T-cell (primary cell): ENCODE results near the gene DFFA. TPM values are rescaled to one million over a fixed set of nuclear protein-coding genes. Genes with fewer than 3 reads are reported as not detected.
"Not testable (repeated sequence)": the region's sequence is repeated elsewhere in the genome, so short reads cannot be mapped to it uniquely, and the experiment has no call there.

ENCODE experiments used
- ATAC-seq, 4 experiments: fragments of 200-7000 bp in 3 of 4; fragments of 150-1000 bp in 1 of 4; cut with Tn5 transposase; replicated peaks in 1 of 4; 1 replicate in 3 of 4; 2 replicates in 1 of 4; pipeline ENCODE4 v1.10.0; 2021; ENCODE audit warnings: moderate library complexity in 3 of 4, mild to moderate bottlenecking in 2 of 4, moderate number of reproducible peaks in 1 of 4
- CTCF ChIA-PET, 2 donors: fragments of 300-600 bp; sonication (Branson Sonifier 250); formaldehyde crosslinking; loops; one replicate each; lab custom pipeline; 2022; ENCODE audit warnings: antibody characterized with exemption in 2 of 2; lab: Charles Lee
- POLR2A ChIA-PET, 2 donors: fragments of 300-600 bp; sonication (Branson Sonifier 250); formaldehyde crosslinking; loops; one replicate each; lab custom pipeline; 2022; ENCODE audit warnings: antibody characterized with exemption in 2 of 2; lab: Charles Lee
- DNase-seq, 35 experiments: peaks; one replicate each; pipeline versions ENCODE4 v3.0.0 to v3.0.0-alpha.2; 2013 to 2023
- H3K27ac ChIP-seq: one replicate; pipeline ENCODE4 v1.5.1; 2013; ENCODE audit warnings: low read length
- H3K27me3 ChIP-seq, 2 experiments: replicated peaks in 1 of 2; 1 replicate in 1 of 2; 2 replicates in 1 of 2; pipeline versions ENCODE4 v1.6.1 to v1.7.0; 2013; ENCODE audit warnings: low read length in 1 of 2, mixed read lengths in 1 of 2; ENCODE audit not compliant: control insufficient read depth in 2 of 2, insufficient read depth in 2 of 2; ENCODE audit errors: extremely low read depth in 1 of 2
- H3K36me3 ChIP-seq, 2 donors: 1 replicate in 1 of 2; 2 replicates in 1 of 2; pipeline versions ENCODE4 v1.6.1 to v1.7.0; 2013; ENCODE audit warnings: low read length in 1 of 2; ENCODE audit not compliant: control insufficient read depth in 2 of 2, insufficient read depth in 1 of 2; ENCODE audit errors: extremely low read depth in 1 of 2
- H3K4me1 ChIP-seq, 2 experiments: 1 replicate in 1 of 2; 2 replicates in 1 of 2; pipeline versions ENCODE4 v1.6.1 to v1.7.0; 2013; ENCODE audit warnings: low read length in 2 of 2, mixed read lengths in 1 of 2; ENCODE audit not compliant: insufficient read depth in 2 of 2, control insufficient read depth in 1 of 2; ENCODE audit errors: extremely low read depth in 1 of 2
- H3K4me3 ChIP-seq, 2 donors: 1 replicate in 1 of 2; 2 replicates in 1 of 2; pipeline versions ENCODE4 v1.5.1 to v1.7.0; 2013; ENCODE audit warnings: mild to moderate bottlenecking in 2 of 2, low read length in 1 of 2, moderate library complexity in 1 of 2; ENCODE audit not compliant: control insufficient read depth in 1 of 2; ENCODE audit errors: extremely low read depth in 1 of 2
- H3K9me3 ChIP-seq: 2 replicates; pipeline ENCODE4 v1.7.0; 2013
- H3K27ac Mint-ChIP-seq, 2 donors: one replicate each; pipeline ENCODE4 v1.8.0; 2020 to 2021; ENCODE audit warnings: mild to moderate bottlenecking in 2 of 2, mixed read lengths in 2 of 2
- H3K27me3 Mint-ChIP-seq, 2 donors: one replicate each; pipeline ENCODE4 v1.8.0; 2021 to 2022; ENCODE audit warnings: mixed read lengths in 2 of 2
- H3K36me3 Mint-ChIP-seq: one replicate; pipeline ENCODE4 v1.8.0; 2021; ENCODE audit warnings: mixed read lengths
- H3K4me1 Mint-ChIP-seq, 3 donors: one replicate each; pipeline ENCODE4 v1.8.0; 2020 to 2022; ENCODE audit warnings: mixed read lengths in 3 of 3, mild to moderate bottlenecking in 1 of 3
- H3K4me3 Mint-ChIP-seq, 3 donors: one replicate each; pipeline ENCODE4 v1.8.0; 2020 to 2022; ENCODE audit warnings: mild to moderate bottlenecking in 3 of 3, mixed read lengths in 3 of 3, moderate library complexity in 3 of 3
- H3K9me3 Mint-ChIP-seq, 3 donors: one replicate each; pipeline ENCODE4 v1.8.0; 2020 to 2022; ENCODE audit warnings: mixed read lengths in 3 of 3
- WGBS: methylation state at CpG from one replicate; pipeline ENCODE4 v1.1.5; 2013; ENCODE audit warnings: missing lambda C conversion rate; ENCODE audit not compliant: insufficient coverage; 5-methylcytosine and 5-hydroxymethylcytosine counted together
- total RNA-seq, 35 experiments: library from RNA in 6 of 35; stranded (reverse) in 6 of 35; fragments of 120-200 nt in 1 of 35; gene quantifications; one replicate each; pipeline versions ENCODE4 v1.2.1 to v1.2.4 and lab custom pipeline; 2013 to 2026

DFFA gene
- total RNA-seq, 5 donors from 2014 or later (not counting 1 experiment from before 2014, with no cell fraction given) = 19.3 to 32.9 (median 26.0) TPM

DNA sequence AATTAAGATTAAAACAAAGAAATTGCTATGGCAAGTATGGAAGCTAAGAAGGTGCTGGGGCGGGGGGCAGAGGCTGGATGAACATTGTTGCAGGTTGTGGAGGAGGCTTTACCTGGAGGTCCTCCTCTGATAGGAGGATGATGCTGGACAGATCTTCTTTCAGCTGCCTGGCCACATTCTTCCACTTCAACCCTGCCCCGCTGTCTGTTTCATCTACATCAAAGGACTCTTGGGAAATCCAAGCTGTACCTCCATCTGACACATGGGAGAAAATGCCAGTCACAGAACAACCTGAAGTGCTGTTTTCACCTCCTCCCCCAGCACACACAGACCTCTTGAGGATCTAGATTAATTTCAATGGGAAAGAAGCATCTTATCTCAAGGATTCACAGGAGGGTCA lies 5.3 kb downstream of the DFFA start:
- no peak overlapping the region for H3K27ac Mint-ChIP-seq
- no peaks in the 10 kb centered on the region for H3K27me3 Mint-ChIP-seq
- 75% methylated on average over 1 of the region's 2 CpGs for WGBS
- ChIA-PET POLR2A (interaction anchor here in 1 of 2 donors (0.7 kb wide), 1 partner anchor 302 kb away, joined by 5 read pairs; no protein-coding TSS in a partner anchor), CTCF (interaction anchor here in 1 of 2 donors (0.7 kb wide), 1 partner anchor 395 kb away, joined by 3 read pairs; no protein-coding TSS in a partner anchor)
- ATAC-seq (no peak), DNase-seq (no peak)
- H3K4me1 Mint-ChIP-seq = peaks cover 10 to 15% (median 10%) of the 10 kb centered on the region in 3 donors
- Histone ChIP-seq H3K27me3 (no peaks in the 10 kb centered on the region), H3K4me1 (peaks cover 2 to 10% of the 10 kb centered on the region in 2 experiments), H3K27ac (no peak overlapping the region), H3K9me3 (no peaks in the 10 kb centered on the region), H3K36me3 (peaks cover 11 to 53% of the 10 kb centered on the region in 2 donors), H3K4me3 (no peak overlapping the region)
- no peak overlapping the region for H3K4me3 Mint-ChIP-seq
- peaks cover 38% of the 10 kb centered on the region for H3K36me3 Mint-ChIP-seq
- no peaks in the 10 kb centered on the region for H3K9me3 Mint-ChIP-seq

DNA sequence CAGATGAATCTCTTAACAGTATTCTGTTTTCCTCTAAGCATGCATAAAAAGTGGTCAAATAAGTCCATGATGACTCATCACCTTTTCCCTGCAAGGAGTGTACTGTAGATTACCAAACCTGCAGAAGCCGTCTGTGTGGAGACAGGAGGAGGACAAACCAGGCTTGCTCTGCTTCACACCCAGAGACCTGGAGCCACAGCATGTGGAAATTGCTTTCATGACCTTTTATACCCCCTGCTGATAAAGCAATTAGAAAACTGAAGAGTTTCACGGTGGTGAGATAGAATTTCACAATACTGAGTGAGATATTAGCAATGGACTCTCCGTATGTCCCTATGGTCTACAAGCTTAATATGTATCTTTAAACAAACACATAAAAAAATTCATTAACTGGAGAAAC lies 13.1 kb downstream of the DFFA start:
- ChIA-PET CTCF (no interaction called here), POLR2A (no interaction called here)
- no peaks in the 10 kb centered on the region for H3K27me3 Mint-ChIP-seq
- H3K36me3 ChIP-seq = peaks cover 0 to 24% of the 10 kb centered on the region in 2 donors
- no peak overlapping the region for H3K27ac ChIP-seq
- H3K9me3 ChIP-seq = no peaks in the 10 kb centered on the region
- H3K36me3 Mint-ChIP-seq = peaks cover 25% of the 10 kb centered on the region
- H3K4me3 Mint-ChIP-seq = no peak overlapping the region
- no CpG with 5 or more reads among the region's 3 CpGs for WGBS
- H3K4me1 ChIP-seq = peaks cover 0 to 6% of the 10 kb centered on the region in 2 experiments
- no peak overlapping the region for H3K4me3 ChIP-seq
- peaks cover 0 to 11% (median 10%) of the 10 kb centered on the region in 3 donors for H3K4me1 Mint-ChIP-seq
- H3K27ac Mint-ChIP-seq = peak overlapping the region in 1 of 2 donors; percentile 22
- no peak for DNase-seq
- H3K9me3 Mint-ChIP-seq = no peaks in the 10 kb centered on the region
- no peak for ATAC-seq
- H3K27me3 ChIP-seq = no peaks in the 10 kb centered on the region

- DNase-seq = no peak
- Mint-ChIP-seq H3K4me1 (peaks cover 0 to 11% (median 10%) of the 10 kb centered on the region in 3 donors), H3K27me3 (no peaks in the 10 kb centered on the region), H3K4me3 (no peak overlapping the region), H3K36me3 (peaks cover 15% of the 10 kb centered on the region), H3K9me3 (no peaks in the 10 kb centered on the region), H3K27ac (peak overlapping the region in 1 of 2 donors; percentile 17)
- POLR2A ChIA-PET = interaction anchor here in 1 of 2 donors (0.6 kb wide), 1 partner anchor 38 kb away, joined by 4 read pairs; no protein-coding TSS in a partner anchor
- Histone ChIP-seq H3K4me1 (peaks cover 0 to 6% of the 10 kb centered on the region in 2 experiments), H3K9me3 (no peaks in the 10 kb centered on the region), H3K4me3 (no peak overlapping the region), H3K27ac (no peak overlapping the region), H3K27me3 (no peaks in the 10 kb centered on the region), H3K36me3 (peaks cover 0 to 17% of the 10 kb centered on the region in 2 donors)
- CTCF ChIA-PET = no interaction called here
- WGBS = 95% methylated on average over 9 of the region's 9 CpGs
- ATAC-seq = no peak
Measured at GRCh38 chr1:10457875-10458274, 14.5 kb downstream of the DFFA start.

DNA sequence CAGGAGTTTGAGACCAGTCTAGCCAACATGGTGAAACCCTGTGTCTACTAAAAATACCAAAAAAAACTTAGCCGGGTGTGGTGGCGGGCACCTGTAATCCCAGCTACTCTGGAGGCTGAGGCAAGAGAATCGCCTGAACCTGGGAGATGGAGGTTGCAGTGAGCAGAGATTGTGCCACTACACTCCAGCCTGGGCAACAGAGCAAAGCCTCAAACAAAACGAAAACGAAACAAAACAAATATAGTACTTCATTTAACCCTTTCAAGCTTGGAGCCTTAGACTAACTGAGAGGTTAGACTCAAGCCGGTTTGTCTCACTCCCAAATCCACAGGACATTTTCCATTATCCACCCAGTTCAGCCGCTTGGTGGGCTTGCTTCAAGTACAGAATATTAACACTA lies 14.9 kb downstream of the DFFA start:
- H3K9me3 Mint-ChIP-seq, H3K4me1 ChIP-seq, H3K27ac ChIP-seq, H3K27me3 ChIP-seq, CTCF ChIA-PET, POLR2A ChIA-PET, H3K9me3 ChIP-seq, H3K4me3 Mint-ChIP-seq, H3K4me3 ChIP-seq, H3K27me3 Mint-ChIP-seq, ATAC-seq, DNase-seq: not testable (repeated sequence)
- WGBS = 67% methylated on average over 1 of the region's 7 CpGs
- peaks cover 11% of the 10 kb centered on the region for H3K36me3 Mint-ChIP-seq
- peaks cover 0 to 13% of the 10 kb centered on the region in 2 donors for H3K36me3 ChIP-seq
- peak overlapping the region in 1 of 2 donors; percentile 34 for H3K27ac Mint-ChIP-seq
- peaks cover 0 to 11% (median 10%) of the 10 kb centered on the region in 3 donors for H3K4me1 Mint-ChIP-seq

GRCh38 chr1:10456661-10457060 lies 15.7 kb downstream of the DFFA start:
- no CpG with 5 or more reads among the region's 7 CpGs for WGBS

GRCh38 chr1:10456048-10456447 lies 16.3 kb downstream of the DFFA start:
- H3K4me1 Mint-ChIP-seq = peaks cover 0 to 11% (median 10%) of the 10 kb centered on the region in 3 donors
- ChIA-PET CTCF (interaction anchor here (0.6 to 1.3 kb wide), 4 partner anchors 26 to 549 kb away, joined by 3 to 5 read pairs (median 4); partner anchors contain the start of gene CENPS (in 1 of the 2)), POLR2A (interaction anchor here in 1 of 2 donors (0.6 kb wide), 2 partner anchors 236 to 486 kb away, joined by 6 to 7 read pairs; no protein-coding TSS in a partner anchor)
- H3K4me3 ChIP-seq = no peak overlapping the region
- no peak for DNase-seq
- H3K9me3 Mint-ChIP-seq = no peaks in the 10 kb centered on the region
- H3K4me3 Mint-ChIP-seq = no peak overlapping the region
- H3K27ac Mint-ChIP-seq = no peak overlapping the region
- no peaks in the 10 kb centered on the region for H3K9me3 ChIP-seq
- no peaks in the 10 kb centered on the region for H3K27me3 ChIP-seq
- no peak for ATAC-seq
- no peaks in the 10 kb centered on the region for H3K27me3 Mint-ChIP-seq
- H3K36me3 ChIP-seq = peaks cover 0 to 4% of the 10 kb centered on the region in 2 donors
- 72% methylated on average over 2 of the region's 5 CpGs for whole genome bisulfite sequencing
- H3K36me3 Mint-ChIP-seq = peaks cover 4% of the 10 kb centered on the region
- H3K27ac ChIP-seq = no peak overlapping the region
- H3K4me1 ChIP-seq = peaks cover 0 to 6% of the 10 kb centered on the region in 2 experiments

More at GRCh38 chr1:10456661-10457060, 15.7 kb downstream of the DFFA start:
- ATAC-seq (no peak), DNase-seq (no peak)
- Mint-ChIP-seq H3K9me3 (no peaks in the 10 kb centered on the region), H3K36me3 (peaks cover 10% of the 10 kb centered on the region), H3K27ac (no peak overlapping the region), H3K4me3 (no peak overlapping the region), H3K4me1 (peaks cover 0 to 11% (median 10%) of the 10 kb centered on the region in 3 donors), H3K27me3 (no peaks in the 10 kb centered on the region)
- Histone ChIP-seq H3K27ac (no peak overlapping the region), H3K27me3 (no peaks in the 10 kb centered on the region), H3K4me3 (no peak overlapping the region), H3K9me3 (no peaks in the 10 kb centered on the region), H3K4me1 (peaks cover 0 to 6% of the 10 kb centered on the region in 2 experiments), H3K36me3 (peaks cover 0 to 10% of the 10 kb centered on the region in 2 donors)
- POLR2A ChIA-PET = interaction anchor here in 1 of 2 donors (0.6 kb wide), 2 partner anchors 237 to 487 kb away, joined by 6 to 7 read pairs; no protein-coding TSS in a partner anchor
- CTCF ChIA-PET = interaction anchor here (0.6 to 1.3 kb wide), 4 partner anchors 27 to 550 kb away, joined by 3 to 5 read pairs (median 4); partner anchors contain the start of gene CENPS (in 1 of the 2)
